GM18508 (cell line): ENCODE data around the gene INPP5D.

Source experiments
- ATAC-seq: cut with Tn5 transposase; IDR thresholded peaks from one replicate; pipeline ENCODE4 v1.9.1; 2021; ENCODE audit warnings: moderate number of reproducible peaks; ENCODE audit not compliant: insufficient read depth, unreplicated experiment

Gene INPP5D

DNA sequence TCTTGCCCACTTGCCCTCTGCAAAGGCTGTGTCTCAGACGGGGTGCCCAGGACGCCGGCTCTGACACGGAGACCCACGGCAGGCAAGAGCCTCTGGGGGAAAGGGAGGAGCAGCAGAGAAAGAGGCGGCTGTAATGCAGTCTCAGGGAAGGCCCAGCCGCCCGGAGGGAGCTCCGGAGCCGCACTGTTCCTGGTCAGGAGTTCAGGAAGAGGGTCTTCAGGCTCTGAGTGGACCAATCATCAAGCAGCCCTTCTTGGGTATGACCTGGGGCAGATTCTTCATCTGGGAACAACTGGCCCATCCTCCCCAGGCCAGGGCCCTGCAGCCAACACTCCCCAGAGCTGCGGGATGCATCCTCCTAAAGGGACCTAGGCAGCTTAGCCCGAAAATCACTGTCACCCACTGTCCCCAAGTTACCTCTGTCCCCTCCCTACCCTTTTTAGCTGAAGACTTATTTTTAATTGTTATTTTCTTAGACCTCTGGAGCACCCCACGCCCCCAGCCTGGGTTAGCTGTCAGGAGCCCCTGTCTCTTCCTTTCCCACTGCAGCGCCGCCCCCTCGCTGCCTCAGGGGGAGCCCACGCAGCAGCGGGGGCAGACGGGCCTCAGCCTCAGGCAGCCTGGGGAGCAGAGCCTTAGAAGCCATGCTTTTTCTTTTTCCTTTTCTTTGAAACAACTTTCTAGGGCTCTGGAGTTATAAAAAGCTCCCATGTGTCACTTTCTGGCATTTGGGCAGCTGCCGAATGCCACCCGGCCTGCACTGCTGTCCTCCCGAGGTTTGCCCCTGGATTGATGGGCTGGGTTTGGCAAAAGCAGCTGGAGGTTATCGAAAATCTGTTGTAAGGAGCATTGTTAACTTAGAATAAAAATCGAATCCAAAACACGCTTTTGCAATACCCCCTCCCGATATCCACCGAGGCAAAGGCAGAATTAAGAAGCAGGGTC is 28.3 kb upstream of the INPP5D start:
- ATAC-seq = no peak

DNA sequence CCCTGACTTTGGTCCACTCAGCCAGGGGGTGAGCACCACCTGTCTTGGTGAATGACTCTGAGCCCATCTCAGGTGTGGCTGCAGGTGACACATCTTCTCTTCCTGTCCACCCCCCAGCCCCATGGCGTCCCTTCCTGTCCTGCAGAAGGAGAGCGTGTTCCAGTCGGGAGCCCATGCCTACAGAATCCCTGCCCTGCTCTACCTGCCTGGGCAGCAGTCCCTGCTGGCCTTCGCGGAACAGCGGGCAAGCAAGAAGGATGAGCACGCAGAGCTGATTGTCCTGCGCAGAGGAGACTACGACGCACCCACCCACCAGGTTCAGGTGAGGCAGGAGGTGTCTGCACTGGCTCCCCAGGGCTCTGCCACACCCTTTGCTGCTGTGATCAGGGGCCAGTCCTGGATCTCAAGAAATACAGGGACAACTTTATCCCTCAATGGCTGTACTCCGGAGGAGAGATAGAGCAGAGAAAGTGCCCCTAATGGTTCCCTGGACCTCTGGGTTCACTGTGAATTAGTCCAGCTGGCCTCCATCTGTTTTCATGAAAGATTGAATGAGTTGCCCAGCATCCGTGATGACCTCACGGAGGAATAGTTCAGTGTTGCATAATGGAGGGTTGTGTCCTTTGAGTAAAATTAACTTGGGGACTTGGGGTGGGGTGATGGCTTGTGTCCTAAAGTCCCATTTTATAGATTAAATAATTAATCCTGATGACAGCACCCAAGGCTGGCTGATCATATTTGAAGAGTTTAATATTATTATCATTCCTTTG is 27.4 kb upstream of the INPP5D start, which contains the start of gene NEU2:
Gene NEU2 (plus strand): TSS at position 122 of the 770 bp plus-strand sequence. CDS start 0 bp downstream, at position 122.
- ATAC-seq = no peak

- no peak for ATAC-seq
These were observed 26.5 kb upstream of the INPP5D start for GRCh38 chr2:233033672-233034071.

GRCh38 chr2:233034091-233034882 is 25.9 kb upstream of the INPP5D start:
- no peak for ATAC-seq

- no peak for ATAC-seq
These were observed 24.5 kb upstream of the INPP5D start for GRCh38 chr2:233035426-233036161.

DNA sequence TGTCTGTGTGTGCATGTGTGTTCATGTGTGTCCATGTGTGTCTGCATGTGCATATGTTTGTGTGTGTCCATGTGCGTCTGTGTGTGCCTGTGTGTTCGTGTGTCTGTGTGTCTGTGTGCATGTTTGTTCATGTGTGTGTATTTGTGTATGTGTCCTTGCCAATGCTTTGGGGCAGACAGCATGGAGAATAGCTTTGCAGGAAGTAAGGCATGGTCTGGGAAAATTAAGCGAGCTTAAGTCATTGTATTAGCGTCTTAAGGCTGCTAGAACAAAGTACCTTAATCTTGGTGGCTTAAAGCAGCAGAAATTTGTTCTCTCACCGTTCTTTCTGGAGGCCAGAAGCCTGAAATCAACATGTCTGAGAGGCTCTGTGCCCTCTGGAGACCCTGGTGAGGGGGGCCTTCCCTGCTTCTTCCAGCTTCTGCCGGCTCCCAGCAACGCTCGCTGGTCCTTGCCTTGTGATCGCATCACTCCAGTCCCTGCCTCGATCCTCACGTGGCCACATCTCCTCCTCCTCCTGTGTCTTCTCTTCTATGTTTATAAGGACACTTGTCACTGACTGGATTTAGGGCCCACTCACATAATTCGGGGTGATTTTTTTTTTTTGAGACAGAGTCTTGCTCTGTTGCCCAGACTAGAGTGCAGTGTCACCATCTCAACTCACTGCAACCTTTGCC is 23.8 kb upstream of the INPP5D start:
- ATAC-seq = no peak

- ATAC-seq = no peak
These were observed 23.1 kb upstream of the INPP5D start for GRCh38 chr2:233037078-233037477.

- ATAC-seq = no peak
These were observed 20.8 kb upstream of the INPP5D start for GRCh38 chr2:233039212-233039845.

GRCh38 chr2:233039846-233040530 is 20.2 kb upstream of the INPP5D start:
- ATAC-seq = no peak

DNA sequence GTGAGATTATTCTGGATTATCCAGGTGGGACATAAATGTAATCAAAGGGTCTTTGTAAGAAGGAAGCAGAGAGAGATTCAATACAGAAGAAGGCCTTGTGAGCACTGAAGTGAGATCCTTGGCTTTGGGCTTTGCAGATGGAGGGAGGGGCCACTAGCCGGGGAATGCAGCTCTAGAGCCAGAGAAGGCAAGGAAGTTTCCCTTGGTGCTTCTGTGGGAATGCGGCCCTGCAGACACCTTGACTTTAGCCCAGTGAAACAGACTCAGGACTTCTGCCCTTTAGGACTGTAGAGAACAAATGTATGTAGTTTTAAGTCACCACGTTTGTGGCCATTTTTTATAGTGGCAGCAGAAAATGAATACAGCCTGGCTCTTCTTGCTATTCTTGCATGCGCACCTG is 19.6 kb upstream of the INPP5D start:
- ATAC-seq = no peak

- no peak for ATAC-seq
These were observed 18.3 kb upstream of the INPP5D start for GRCh38 chr2:233041722-233042323.

DNA sequence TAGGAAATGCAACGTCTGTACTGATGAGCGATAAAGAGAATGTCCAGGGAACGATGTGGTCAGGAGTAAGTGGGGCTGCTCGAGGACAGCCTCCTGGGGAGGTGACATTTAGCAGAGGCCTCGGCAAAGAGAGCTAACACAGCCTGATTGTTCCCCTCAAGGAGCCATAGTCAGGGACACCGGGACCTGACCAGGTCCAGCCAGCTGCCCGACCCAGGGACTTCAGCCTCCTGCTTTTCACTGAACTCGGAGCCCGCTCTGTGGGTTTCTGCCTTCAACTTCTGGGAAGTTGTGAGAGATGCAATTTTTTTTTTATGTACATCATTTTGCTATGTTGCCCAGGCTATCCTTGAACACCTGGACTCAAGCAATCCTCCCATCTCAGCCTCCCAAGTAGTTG is 17.6 kb upstream of the INPP5D start:
- ATAC-seq = no peak

GRCh38 chr2:233044974-233045605 is 15.1 kb upstream of the INPP5D start:
- ATAC-seq = no peak

GRCh38 chr2:233047206-233047605 is 12.9 kb upstream of the INPP5D start:
- no peak for ATAC-seq

DNA sequence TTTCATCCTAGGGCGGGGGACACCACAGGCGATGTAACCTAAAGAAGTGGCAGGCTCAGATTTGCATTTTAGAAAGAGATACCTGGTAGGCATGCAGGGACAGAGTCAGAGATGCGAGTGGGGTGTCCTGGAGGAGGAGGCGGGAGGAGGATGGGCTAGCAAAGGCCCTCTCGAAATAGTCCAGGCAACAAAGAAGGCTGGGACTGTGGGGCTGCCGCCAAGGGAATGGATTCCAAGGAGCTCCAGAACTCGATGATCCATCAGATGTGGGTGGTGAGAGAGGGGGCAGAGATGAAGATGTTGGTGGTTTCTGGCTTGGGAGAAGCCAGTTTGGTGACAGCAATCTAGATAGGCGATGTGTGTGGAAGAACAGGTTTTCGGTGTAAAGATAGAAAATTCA is 12.5 kb upstream of the INPP5D start:
- no peak for ATAC-seq

GRCh38 chr2:233048569-233049193 is 11.5 kb upstream of the INPP5D start:
- ATAC-seq = no peak

DNA sequence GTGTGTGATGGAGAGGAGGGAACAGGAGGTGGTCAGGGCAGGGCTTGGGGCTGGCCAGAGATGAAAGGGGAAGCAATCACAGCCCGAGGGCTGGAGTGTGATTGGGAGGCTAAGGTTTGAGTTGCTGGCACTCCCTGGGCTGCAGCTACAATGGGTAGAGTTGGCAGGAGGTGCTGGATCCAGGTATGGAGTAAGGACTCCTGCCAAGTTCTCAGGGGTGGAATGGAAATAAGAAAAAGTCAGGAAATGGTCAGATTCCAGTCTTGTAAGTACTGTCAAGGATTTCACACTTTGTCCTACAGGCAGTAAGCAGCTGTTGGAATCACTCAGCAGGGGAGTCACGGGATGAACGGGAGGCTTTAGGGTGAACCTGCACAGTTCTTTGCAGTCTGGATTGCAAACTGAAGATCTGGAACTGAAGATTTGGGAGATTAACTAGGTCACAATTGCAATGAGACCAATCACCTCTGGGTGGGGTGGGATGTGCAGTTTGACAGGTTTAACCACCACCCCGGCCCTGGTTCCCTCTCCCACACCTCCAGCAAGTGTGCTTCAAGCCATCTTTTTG is 10.9 kb upstream of the INPP5D start:
- ATAC-seq = no peak
